ENCODE results near the gene DCAF16. TPM values are rescaled to one million over a fixed set of nuclear protein-coding genes. Genes with fewer than 3 reads are reported as not detected.

The DCAF16 gene
- total and polyA plus RNA-seq, 10 of the 15 experiments (the other 5 are each of a cell fraction or from before 2014, with no cell fraction given): 5.8 to 48.6 (median 26.0) TPM

DNA sequence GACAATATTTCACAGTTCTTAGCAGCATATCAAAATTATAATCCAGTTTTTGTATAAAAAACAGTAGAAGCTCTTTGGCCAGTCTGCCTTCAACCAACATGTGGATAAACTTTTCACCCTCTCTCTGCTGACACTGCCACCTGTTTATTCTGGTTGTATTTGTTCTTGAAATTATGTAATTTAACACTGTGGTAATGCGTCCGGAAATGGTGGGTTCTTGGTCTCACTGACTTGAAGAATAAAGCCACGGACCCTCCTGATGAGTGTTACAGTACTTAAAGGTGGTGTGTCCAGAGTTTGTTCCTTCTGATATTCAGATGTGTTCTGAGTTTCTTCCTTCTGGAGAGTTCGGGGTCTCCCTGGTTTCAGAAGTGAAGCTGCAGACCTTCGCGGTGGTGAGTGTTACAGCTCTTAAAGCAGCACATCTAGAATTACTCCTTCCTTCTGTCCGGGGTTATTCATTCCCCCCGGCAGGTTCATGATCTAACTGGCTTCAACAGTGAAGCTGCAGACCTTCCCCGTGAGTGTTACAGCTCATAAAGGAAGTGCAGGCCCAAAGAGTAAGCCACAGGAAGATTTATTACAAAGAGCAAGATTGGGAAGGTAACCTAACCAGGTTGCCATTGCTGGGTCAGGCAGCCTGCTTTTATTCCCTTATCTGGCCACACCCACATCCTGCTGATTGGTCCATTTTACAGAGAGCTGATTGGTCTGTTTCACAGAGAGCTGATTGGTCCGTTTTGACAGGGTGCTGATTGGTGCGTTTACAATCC is 44.9 kb downstream of the DCAF16 start:
- peak overlapping the region; percentile 34; the same call in 1 of the 2 replicates for H2AFZ ChIP-seq (ENCODE audit: control insufficient read depth, low read depth, low read length)
- 25% methylated on average over 11 of the region's 11 CpGs for WGBS (ENCODE audit: insufficient coverage, insufficient replicate concordance, low lambda C conversion rate, missing lambda C conversion rate)
- CTCF ChIA-PET: interaction anchor here (1.5 kb wide), 1 partner anchor 10 kb away, joined by 3 read pairs; no protein-coding TSS in a partner anchor

DNA sequence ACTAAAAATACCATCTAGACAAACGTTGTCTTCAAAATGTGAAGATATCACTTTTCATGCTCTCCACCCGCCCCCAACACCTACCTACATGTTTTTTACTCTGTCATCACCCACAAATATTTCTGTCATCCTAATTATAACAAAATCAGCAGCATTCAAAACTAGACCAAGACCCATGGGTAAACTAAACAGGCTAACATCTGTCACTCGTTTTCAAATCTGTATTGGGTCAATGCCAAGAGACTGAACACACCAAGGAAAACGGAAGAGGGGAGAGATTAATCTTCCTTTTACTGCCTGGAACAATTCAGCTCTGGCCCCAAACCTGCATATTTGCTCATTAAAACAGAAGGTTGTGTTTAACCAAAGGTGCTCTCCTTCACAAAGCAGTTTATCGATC is 46.6 kb downstream of the DCAF16 start:
- H3K4me2 ChIP-seq (ENCODE audit: control insufficient read depth, insufficient read depth): no peak overlapping the region
- no peak overlapping the region for H2AFZ ChIP-seq (ENCODE audit: control insufficient read depth, low read depth, low read length)
- no peaks in the 10 kb centered on the region for H4K20me1 ChIP-seq (ENCODE audit: control insufficient read depth, insufficient read depth)
- H3K4me3 ChIP-seq: no peak overlapping the region
- H3K9ac ChIP-seq (ENCODE audit: control insufficient read depth, insufficient read depth, low read length): no peak overlapping the region
- ChIA-PET SMC1A (ENCODE audit: uncharacterized antibody, unreplicated experiment) (interaction anchor here (1.0 kb wide), 1 partner anchor 46 kb away, joined by 3 read pairs; no protein-coding TSS in a partner anchor), CTCF (interaction anchor here (1.4 to 2.0 kb wide), 3 partner anchors 12 to 45 kb away, joined by 3 to 13 read pairs (median 3); no protein-coding TSS in a partner anchor), RAD21 (ENCODE audit: unreplicated experiment) (no interaction called here), POLR2A (no interaction called here)
- in situ Hi-C loops (cut with MboI): no loop called here
- WGBS (ENCODE audit: insufficient coverage, insufficient replicate concordance, low lambda C conversion rate, missing lambda C conversion rate): 27% methylated on average over 5 of the region's 5 CpGs
- FAIRE-seq (no peak), ATAC-seq (no peak), DNase-seq (ENCODE audit: low read depth, low spot score) (no peak)
- no peak overlapping the region for H3K27ac ChIP-seq (ENCODE audit: control insufficient read depth, insufficient read depth)
- no peaks in the 10 kb centered on the region for H3K4me1 ChIP-seq (ENCODE audit: control insufficient read depth, insufficient read depth, low read length)
- H3K79me2 ChIP-seq (ENCODE audit: control insufficient read depth, insufficient read depth, low read length): no peaks in the 10 kb centered on the region
- intact Hi-C loops (cut with micrococcal nuclease; ENCODE audit: unreplicated experiment): loop anchor here (5.0 kb wide), 2 partner anchors 43 to 828 kb away; no protein-coding TSS in a partner anchor
- H3K9me3 ChIP-seq (replicated peaks; ENCODE audit: control insufficient read depth, insufficient read depth, low read length): no peaks in the 10 kb centered on the region; the same call in 2 of the 3 replicates
- H3K36me3 ChIP-seq (ENCODE audit: control insufficient read depth in 2 of 2, insufficient read depth in 2 of 2, low read length in 1 of 2): no peaks in the 10 kb centered on the region
- no TSS peak for BruUV-seq (replicated peaks)
- no peaks in the 10 kb centered on the region for H3K27me3 ChIP-seq (replicated peaks in 1 of 2; ENCODE audit: control insufficient read depth in 2 of 2, insufficient read depth in 2 of 2, low read length in 1 of 2)
- TF ChIP-seq, protein P1, sequence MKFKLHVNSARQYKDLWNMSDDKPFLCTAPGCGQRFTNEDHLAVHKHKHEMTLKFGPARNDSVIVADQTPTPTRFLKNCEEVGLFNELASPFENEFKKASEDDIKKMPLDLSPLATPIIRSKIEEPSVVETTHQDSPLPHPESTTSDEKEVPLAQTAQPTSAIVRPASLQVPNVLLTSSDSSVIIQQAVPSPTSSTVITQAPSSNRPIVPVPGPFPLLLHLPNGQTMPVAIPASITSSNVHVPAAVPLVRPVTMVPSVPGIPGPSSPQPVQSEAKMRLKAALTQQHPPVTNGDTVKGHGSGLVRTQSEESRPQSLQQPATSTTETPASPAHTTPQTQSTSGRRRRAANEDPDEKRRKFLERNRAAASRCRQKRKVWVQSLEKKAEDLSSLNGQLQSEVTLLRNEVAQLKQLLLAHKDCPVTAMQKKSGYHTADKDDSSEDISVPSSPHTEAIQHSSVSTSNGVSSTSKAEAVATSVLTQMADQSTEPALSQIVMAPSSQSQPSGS (IDR thresholded peaks at IDR 0.05; ENCODE audit: low read length): no peak
- TF ChIP-seq, protein P2, sequence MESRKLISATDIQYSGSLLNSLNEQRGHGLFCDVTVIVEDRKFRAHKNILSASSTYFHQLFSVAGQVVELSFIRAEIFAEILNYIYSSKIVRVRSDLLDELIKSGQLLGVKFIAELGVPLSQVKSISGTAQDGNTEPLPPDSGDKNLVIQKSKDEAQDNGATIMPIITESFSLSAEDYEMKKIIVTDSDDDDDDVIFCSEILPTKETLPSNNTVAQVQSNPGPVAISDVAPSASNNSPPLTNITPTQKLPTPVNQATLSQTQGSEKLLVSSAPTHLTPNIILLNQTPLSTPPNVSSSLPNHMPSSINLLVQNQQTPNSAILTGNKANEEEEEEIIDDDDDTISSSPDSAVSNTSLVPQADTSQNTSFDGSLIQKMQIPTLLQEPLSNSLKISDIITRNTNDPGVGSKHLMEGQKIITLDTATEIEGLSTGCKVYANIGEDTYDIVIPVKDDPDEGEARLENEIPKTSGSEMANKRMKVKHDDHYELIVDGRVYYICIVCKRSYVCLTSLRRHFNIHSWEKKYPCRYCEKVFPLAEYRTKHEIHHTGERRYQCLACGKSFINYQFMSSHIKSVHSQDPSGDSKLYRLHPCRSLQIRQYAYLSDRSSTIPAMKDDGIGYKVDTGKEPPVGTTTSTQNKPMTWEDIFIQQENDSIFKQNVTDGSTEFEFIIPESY (IDR thresholded peaks at IDR 0.05): no peak
- TF ChIP-seq, protein P3, sequence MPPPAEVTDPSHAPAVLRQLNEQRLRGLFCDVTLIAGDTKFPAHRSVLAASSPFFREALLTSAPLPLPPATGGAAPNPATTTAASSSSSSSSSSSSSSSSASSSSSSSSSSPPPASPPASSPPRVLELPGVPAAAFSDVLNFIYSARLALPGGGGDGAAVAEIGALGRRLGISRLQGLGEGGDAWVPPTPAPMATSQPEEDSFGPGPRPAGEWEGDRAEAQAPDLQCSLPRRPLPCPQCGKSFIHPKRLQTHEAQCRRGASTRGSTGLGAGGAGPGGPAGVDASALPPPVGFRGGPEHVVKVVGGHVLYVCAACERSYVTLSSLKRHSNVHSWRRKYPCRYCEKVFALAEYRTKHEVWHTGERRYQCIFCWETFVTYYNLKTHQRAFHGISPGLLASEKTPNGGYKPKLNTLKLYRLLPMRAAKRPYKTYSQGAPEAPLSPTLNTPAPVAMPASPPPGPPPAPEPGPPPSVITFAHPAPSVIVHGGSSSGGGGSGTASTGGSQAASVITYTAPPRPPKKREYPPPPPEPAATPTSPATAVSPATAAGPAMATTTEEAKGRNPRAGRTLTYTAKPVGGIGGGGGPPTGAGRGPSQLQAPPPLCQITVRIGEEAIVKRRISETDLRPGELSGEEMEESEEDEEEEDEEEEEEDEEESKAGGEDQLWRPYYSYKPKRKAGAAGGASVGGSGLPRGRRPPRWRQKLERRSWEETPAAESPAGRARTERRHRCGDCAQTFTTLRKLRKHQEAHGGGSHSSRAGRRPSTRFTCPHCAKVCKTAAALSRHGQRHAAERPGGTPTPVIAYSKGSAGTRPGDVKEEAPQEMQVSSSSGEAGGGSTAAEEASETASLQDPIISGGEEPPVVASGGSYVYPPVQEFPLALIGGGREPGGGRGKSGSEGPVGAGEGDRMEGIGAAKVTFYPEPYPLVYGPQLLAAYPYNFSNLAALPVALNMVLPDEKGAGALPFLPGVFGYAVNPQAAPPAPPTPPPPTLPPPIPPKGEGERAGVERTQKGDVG (CRISPR knock-in tag; IDR thresholded peaks at IDR 0.05): no peak

More for the DNA sequence above, 44.9 kb downstream of the DCAF16 start:
- Histone ChIP-seq H3K27me3 (replicated peaks in 1 of 2; ENCODE audit: control insufficient read depth in 2 of 2, insufficient read depth in 2 of 2, low read length in 1 of 2) (no peaks in the 10 kb centered on the region), H3K4me2 (ENCODE audit: control insufficient read depth, insufficient read depth) (no peak overlapping the region), H3K4me3 (no peak overlapping the region), H3K36me3 (ENCODE audit: control insufficient read depth in 2 of 2, insufficient read depth in 2 of 2, low read length in 1 of 2) (no peaks in the 10 kb centered on the region), H4K20me1 (ENCODE audit: control insufficient read depth, insufficient read depth) (no peaks in the 10 kb centered on the region), H3K9ac (ENCODE audit: control insufficient read depth, insufficient read depth, low read length) (no peak overlapping the region), H3K27ac (ENCODE audit: control insufficient read depth, insufficient read depth) (no peak overlapping the region), H3K9me3 (replicated peaks; ENCODE audit: control insufficient read depth, insufficient read depth, low read length) (no peaks in the 10 kb centered on the region; the same call in 2 of the 3 replicates), H3K4me1 (ENCODE audit: control insufficient read depth, insufficient read depth, low read length) (no peaks in the 10 kb centered on the region), H3K79me2 (ENCODE audit: control insufficient read depth, insufficient read depth, low read length) (no peaks in the 10 kb centered on the region)
- ATAC-seq (peak; percentile 40; the same call in 2 of the 3 replicates), DNase-seq (ENCODE audit: low read depth, low spot score) (no peak), FAIRE-seq (no peak)
- ChIA-PET RAD21 (ENCODE audit: unreplicated experiment) (no interaction called here), SMC1A (ENCODE audit: uncharacterized antibody, unreplicated experiment) (no interaction called here), POLR2A (no interaction called here)
- no TSS peak for BruUV-seq (replicated peaks)
- in situ Hi-C loops (cut with MboI): no loop called here
- intact Hi-C loops (cut with micrococcal nuclease; ENCODE audit: unreplicated experiment): no loop called here
- TF ChIP-seq NRF1 (conservative IDR thresholded peaks at IDR 0.05; ENCODE audit: low read depth, low read length) (no peak), RUNX3 (IDR thresholded peaks at IDR 0.05; ENCODE audit: low read length) (peak; percentile 33; the same call in 1 of the 2 replicates), ATF7 (IDR thresholded peaks at IDR 0.05; ENCODE audit: low read depth) (0 out of 2 replicates have a peak, but pooled peaks have one; percentile 23), NFYB (IDR thresholded peaks at IDR 0.05; ENCODE audit: insufficient read depth, low read depth, low read length) (peak; percentile 77)

All from GM12878 (cell line).